Measurements from ENCODE around the gene SIL1.

The SIL1 gene

DNA sequence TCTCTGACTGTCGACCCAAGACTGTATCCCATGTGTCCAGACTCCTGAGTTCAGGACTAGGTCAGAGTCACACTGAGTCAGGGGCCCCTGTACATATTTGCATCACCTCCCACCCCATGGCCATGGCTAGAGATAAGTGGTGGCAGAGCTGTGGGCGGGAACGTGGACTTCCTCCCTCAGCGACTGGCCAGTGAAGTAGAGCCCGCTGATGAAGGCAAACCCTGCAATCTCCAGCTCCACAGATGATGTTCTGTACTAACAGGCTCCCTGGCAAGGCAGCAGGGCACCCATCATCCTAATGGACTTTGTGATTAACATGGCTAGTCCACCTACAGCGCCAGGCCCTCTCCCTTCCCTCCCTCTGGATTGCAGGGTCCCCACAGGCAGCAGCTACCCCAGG lies 212.5 kb downstream of the SIL1 start:
- no peak overlapping the region for H4K8ac ChIP-seq (ENCODE audit: low read depth, low read length)
- no peak overlapping the region for H3K27ac ChIP-seq (ENCODE audit: low read depth, low read length)
- no peak overlapping the region for H4K5ac ChIP-seq (ENCODE audit: low read length)
- no peak overlapping the region for H3K18ac ChIP-seq (ENCODE audit: low read length)
- no peak overlapping the region for H3K9ac ChIP-seq (ENCODE audit: low read length)
- no peak overlapping the region for H2BK15ac ChIP-seq (replicated peaks; ENCODE audit: low read depth)
- no peak overlapping the region for H3K4ac ChIP-seq (ENCODE audit: low read depth, low read length)
- H2BK120ac ChIP-seq (ENCODE audit: low read depth, low read length) = no peak overlapping the region
- H3K4me3 ChIP-seq (ENCODE audit: low read length) = no peak overlapping the region
- H2AK5ac ChIP-seq (ENCODE audit: low read length) = no peak overlapping the region
- no peak overlapping the region for H2BK5ac ChIP-seq (ENCODE audit: low read length)
- no peak for DNase-seq
- no CpG with 5 or more reads among the region's 6 CpGs for WGBS (ENCODE audit: extremely low coverage, insufficient coverage, low lambda C conversion rate)
- no peaks in the 10 kb centered on the region for H3K79me1 ChIP-seq (ENCODE audit: low read length)
- no peak overlapping the region for H3K23ac ChIP-seq (ENCODE audit: low read length)
- H3K79me2 ChIP-seq (ENCODE audit: control insufficient read depth, insufficient read depth, low read length) = no peaks in the 10 kb centered on the region
- no peaks in the 10 kb centered on the region for H3K4me1 ChIP-seq (ENCODE audit: control insufficient read depth, low read depth, low read length)
- H3K36me3 ChIP-seq (ENCODE audit: control insufficient read depth, insufficient read depth, low read length) = no peaks in the 10 kb centered on the region
- H3K27me3 ChIP-seq (ENCODE audit: insufficient read depth, low read length, poor library complexity) = no peaks in the 10 kb centered on the region
- H3K4me2 ChIP-seq (ENCODE audit: low read length) = no peak overlapping the region
- H3K56ac ChIP-seq (ENCODE audit: low read length) = no peak overlapping the region

DNA sequence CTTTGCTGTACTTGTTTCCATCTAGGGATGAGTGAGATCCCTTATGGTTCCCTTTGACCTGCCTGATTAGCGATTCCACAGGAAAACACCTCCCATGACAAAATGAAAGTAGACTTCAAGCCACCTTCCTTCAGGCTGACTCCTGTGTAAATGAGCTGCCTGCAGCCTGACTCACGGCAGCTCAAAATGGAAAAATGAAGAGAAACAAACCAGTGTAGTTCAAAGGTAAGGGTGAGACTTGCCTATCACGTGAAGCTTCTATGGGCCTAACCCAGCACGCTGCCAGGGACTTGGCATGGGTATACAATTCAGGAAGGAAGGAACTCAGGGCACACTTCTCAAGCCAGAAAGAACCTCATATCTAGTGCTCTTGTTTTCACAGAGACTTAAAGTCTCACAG lies 212.9 kb downstream of the SIL1 start:
- Histone ChIP-seq H3K36me3 (ENCODE audit: control insufficient read depth, insufficient read depth, low read length) (no peaks in the 10 kb centered on the region), H4K8ac (ENCODE audit: low read depth, low read length) (no peak overlapping the region), H3K79me1 (ENCODE audit: low read length) (no peaks in the 10 kb centered on the region), H3K27ac (ENCODE audit: low read depth, low read length) (no peak overlapping the region), H4K5ac (ENCODE audit: low read length) (no peak overlapping the region), H3K4me1 (ENCODE audit: control insufficient read depth, low read depth, low read length) (no peaks in the 10 kb centered on the region), H3K56ac (ENCODE audit: low read length) (no peak overlapping the region), H3K9ac (ENCODE audit: low read length) (no peak overlapping the region), H3K79me2 (ENCODE audit: control insufficient read depth, insufficient read depth, low read length) (no peaks in the 10 kb centered on the region), H3K4me3 (ENCODE audit: low read length) (no peak overlapping the region), H2BK5ac (ENCODE audit: low read length) (no peak overlapping the region), H2BK15ac (replicated peaks; ENCODE audit: low read depth) (no peak overlapping the region), H3K18ac (ENCODE audit: low read length) (no peak overlapping the region), H3K4me2 (ENCODE audit: low read length) (no peak overlapping the region), H3K23ac (ENCODE audit: low read length) (no peak overlapping the region), H2BK120ac (ENCODE audit: low read depth, low read length) (no peak overlapping the region), H2AK5ac (ENCODE audit: low read length) (no peak overlapping the region), H3K27me3 (ENCODE audit: insufficient read depth, low read length, poor library complexity) (no peaks in the 10 kb centered on the region), H3K4ac (ENCODE audit: low read depth, low read length) (no peak overlapping the region)
- WGBS (ENCODE audit: extremely low coverage, insufficient coverage, low lambda C conversion rate) = no CpG with 5 or more reads among the region's 4 CpGs
- no peak for DNase-seq

- Histone ChIP-seq H3K4me1 (ENCODE audit: control insufficient read depth, low read depth, low read length) (no peaks in the 10 kb centered on the region), H4K8ac (ENCODE audit: low read depth, low read length) (no peak overlapping the region), H3K27me3 (ENCODE audit: insufficient read depth, low read length, poor library complexity) (no peaks in the 10 kb centered on the region), H2BK15ac (replicated peaks; ENCODE audit: low read depth) (no peak overlapping the region), H3K4ac (ENCODE audit: low read depth, low read length) (no peak overlapping the region), H2BK120ac (ENCODE audit: low read depth, low read length) (no peak overlapping the region), H2AK5ac (ENCODE audit: low read length) (no peak overlapping the region), H3K18ac (ENCODE audit: low read length) (no peak overlapping the region), H4K5ac (ENCODE audit: low read length) (no peak overlapping the region), H3K23ac (ENCODE audit: low read length) (no peak overlapping the region), H3K9ac (ENCODE audit: low read length) (no peak overlapping the region), H3K56ac (ENCODE audit: low read length) (no peak overlapping the region), H3K79me1 (ENCODE audit: low read length) (no peaks in the 10 kb centered on the region), H3K79me2 (ENCODE audit: control insufficient read depth, insufficient read depth, low read length) (no peaks in the 10 kb centered on the region), H3K27ac (ENCODE audit: low read depth, low read length) (no peak overlapping the region), H3K4me3 (ENCODE audit: low read length) (no peak overlapping the region), H3K36me3 (ENCODE audit: control insufficient read depth, insufficient read depth, low read length) (no peaks in the 10 kb centered on the region), H3K4me2 (ENCODE audit: low read length) (no peak overlapping the region), H2BK5ac (ENCODE audit: low read length) (no peak overlapping the region)
- no CpG with 5 or more reads among the region's 2 CpGs for WGBS (ENCODE audit: extremely low coverage, insufficient coverage, low lambda C conversion rate)
- no peak for DNase-seq
Observed at GRCh38 chr5:138983984-138984383, 214.2 kb downstream of the SIL1 start.

DNA sequence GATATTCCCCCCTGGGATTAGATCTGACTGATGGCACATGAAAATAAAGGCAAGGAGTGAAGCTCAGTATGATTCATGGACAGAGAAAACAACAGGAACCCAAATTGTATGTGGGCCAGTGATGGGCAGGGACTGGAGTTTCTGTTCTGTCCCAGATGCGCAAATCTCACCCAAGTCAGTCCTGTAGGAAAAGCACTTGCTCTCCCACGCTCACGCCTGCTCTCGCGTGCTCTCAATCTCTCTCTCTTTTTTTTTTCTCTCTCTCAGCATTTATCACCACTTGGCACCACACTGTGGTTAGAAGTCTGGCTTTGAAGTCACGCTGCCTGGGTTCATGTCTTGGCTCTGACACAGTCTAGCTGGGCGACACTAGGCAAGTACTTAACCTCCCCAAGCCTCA lies 216.6 kb downstream of the SIL1 start:
- no peaks in the 10 kb centered on the region for H3K27me3 ChIP-seq (ENCODE audit: insufficient read depth, low read length, poor library complexity)
- no peak overlapping the region for H3K23ac ChIP-seq (ENCODE audit: low read length)
- H3K4me1 ChIP-seq (ENCODE audit: control insufficient read depth, low read depth, low read length) = no peaks in the 10 kb centered on the region
- no CpG with 5 or more reads among the region's 7 CpGs for WGBS (ENCODE audit: extremely low coverage, insufficient coverage, low lambda C conversion rate)
- H2BK5ac ChIP-seq (ENCODE audit: low read length) = no peak overlapping the region
- H2AK5ac ChIP-seq (ENCODE audit: low read length) = no peak overlapping the region
- no peak overlapping the region for H3K4me2 ChIP-seq (ENCODE audit: low read length)
- H2BK15ac ChIP-seq (replicated peaks; ENCODE audit: low read depth) = no peak overlapping the region
- H3K9ac ChIP-seq (ENCODE audit: low read length) = no peak overlapping the region
- DNase-seq = no peak
- H3K18ac ChIP-seq (ENCODE audit: low read length) = no peak overlapping the region
- H4K8ac ChIP-seq (ENCODE audit: low read depth, low read length) = no peak overlapping the region
- no peak overlapping the region for H3K27ac ChIP-seq (ENCODE audit: low read depth, low read length)
- no peak overlapping the region for H2BK120ac ChIP-seq (ENCODE audit: low read depth, low read length)
- no peak overlapping the region for H3K4ac ChIP-seq (ENCODE audit: low read depth, low read length)
- no peaks in the 10 kb centered on the region for H3K79me2 ChIP-seq (ENCODE audit: control insufficient read depth, insufficient read depth, low read length)
- no peak overlapping the region for H3K4me3 ChIP-seq (ENCODE audit: low read length)
- no peaks in the 10 kb centered on the region for H3K79me1 ChIP-seq (ENCODE audit: low read length)
- no peaks in the 10 kb centered on the region for H3K36me3 ChIP-seq (ENCODE audit: control insufficient read depth, insufficient read depth, low read length)
- no peak overlapping the region for H3K56ac ChIP-seq (ENCODE audit: low read length)
- H4K5ac ChIP-seq (ENCODE audit: low read length) = no peak overlapping the region

DNA sequence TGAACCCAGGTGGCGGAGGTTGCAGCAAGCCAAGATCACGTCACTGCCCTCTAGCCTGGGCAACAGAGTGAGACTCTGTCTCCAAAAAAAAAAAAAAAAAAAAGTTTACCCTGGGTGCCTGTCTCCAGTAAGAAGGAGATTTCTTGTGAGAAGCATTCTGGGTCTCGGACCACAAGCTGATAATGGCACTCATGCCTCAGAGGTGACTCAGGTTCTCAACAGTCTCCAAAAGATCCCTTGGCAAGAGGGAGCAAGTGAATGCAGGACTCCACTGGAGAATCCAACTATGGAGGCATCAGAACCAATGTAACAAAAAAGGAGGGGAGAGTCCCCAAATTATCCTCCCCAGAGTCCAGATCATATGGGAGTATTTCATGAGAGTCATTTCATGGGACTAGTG lies 217.0 kb downstream of the SIL1 start:
- Histone ChIP-seq H2BK5ac (ENCODE audit: low read length) (no peak overlapping the region), H2BK15ac (replicated peaks; ENCODE audit: low read depth) (no peak overlapping the region), H2BK120ac (ENCODE audit: low read depth, low read length) (no peak overlapping the region), H4K8ac (ENCODE audit: low read depth, low read length) (no peak overlapping the region), H3K27me3 (ENCODE audit: insufficient read depth, low read length, poor library complexity) (no peaks in the 10 kb centered on the region), H3K4ac (ENCODE audit: low read depth, low read length) (no peak overlapping the region), H3K18ac (ENCODE audit: low read length) (no peak overlapping the region), H3K27ac (ENCODE audit: low read depth, low read length) (no peak overlapping the region), H3K4me2 (ENCODE audit: low read length) (no peak overlapping the region), H4K5ac (ENCODE audit: low read length) (no peak overlapping the region), H3K4me1 (ENCODE audit: control insufficient read depth, low read depth, low read length) (no peaks in the 10 kb centered on the region), H3K56ac (ENCODE audit: low read length) (no peak overlapping the region), H3K79me2 (ENCODE audit: control insufficient read depth, insufficient read depth, low read length) (no peaks in the 10 kb centered on the region), H3K4me3 (ENCODE audit: low read length) (no peak overlapping the region), H3K9ac (ENCODE audit: low read length) (no peak overlapping the region), H3K23ac (ENCODE audit: low read length) (no peak overlapping the region), H2AK5ac (ENCODE audit: low read length) (no peak overlapping the region), H3K36me3 (ENCODE audit: control insufficient read depth, insufficient read depth, low read length) (no peaks in the 10 kb centered on the region), H3K79me1 (ENCODE audit: low read length) (no peaks in the 10 kb centered on the region)
- no peak for DNase-seq
- no CpG with 5 or more reads among the region's 3 CpGs for WGBS (ENCODE audit: extremely low coverage, insufficient coverage, low lambda C conversion rate)

- Histone ChIP-seq H3K4me1 (ENCODE audit: control insufficient read depth, low read depth, low read length) (no peaks in the 10 kb centered on the region), H3K79me1 (ENCODE audit: low read length) (no peaks in the 10 kb centered on the region), H2BK15ac (replicated peaks; ENCODE audit: low read depth) (no peak overlapping the region), H2AK5ac (ENCODE audit: low read length) (no peak overlapping the region), H4K5ac (ENCODE audit: low read length) (no peak overlapping the region), H3K4me2 (ENCODE audit: low read length) (no peak overlapping the region), H3K27ac (ENCODE audit: low read depth, low read length) (no peak overlapping the region), H3K4me3 (ENCODE audit: low read length) (no peak overlapping the region), H2BK120ac (ENCODE audit: low read depth, low read length) (no peak overlapping the region), H3K9ac (ENCODE audit: low read length) (no peak overlapping the region), H3K4ac (ENCODE audit: low read depth, low read length) (no peak overlapping the region), H3K23ac (ENCODE audit: low read length) (no peak overlapping the region), H3K18ac (ENCODE audit: low read length) (no peak overlapping the region), H3K79me2 (ENCODE audit: control insufficient read depth, insufficient read depth, low read length) (no peaks in the 10 kb centered on the region), H4K8ac (ENCODE audit: low read depth, low read length) (no peak overlapping the region), H2BK5ac (ENCODE audit: low read length) (no peak overlapping the region), H3K36me3 (ENCODE audit: control insufficient read depth, insufficient read depth, low read length) (no peaks in the 10 kb centered on the region), H3K56ac (ENCODE audit: low read length) (no peak overlapping the region), H3K27me3 (ENCODE audit: insufficient read depth, low read length, poor library complexity) (no peaks in the 10 kb centered on the region)
- DNase-seq = no peak
Observed at GRCh38 chr5:138980441-138980840, 217.7 kb downstream of the SIL1 start.

Data from mesendoderm (in vitro differentiated cells).